Renal cortex interstitium (tissue), 11 donors: Measurements from ENCODE around the gene MC2R. TPM values are rescaled to one million over a fixed set of nuclear protein-coding genes. Genes with fewer than 3 reads are reported as not detected.

Experiments
- DNase-seq, 11 donors: peaks; one replicate each; pipeline ENCODE4 v3.0.0-alpha.2; 2013; ENCODE audit warnings: low read depth in 9 of 11, low spot score in 4 of 11; ENCODE audit errors: extremely low read depth in 1 of 11
- polyA plus RNA-seq, 3 donors: library from polyadenylated mRNA; unstranded; fragments of 120-200 nt; gene quantifications; one replicate each; pipeline ENCODE4 v1.2.1, GENCODE V29; 2013; ENCODE audit not compliant: insufficient read length in 3 of 3

MC2R gene
- polyA plus RNA-seq, 3 donors, result not detected

- no peak for DNase-seq
Measured at GRCh38 chr18:13849791-13850190, 65.5 kb downstream of the MC2R start.

DNA sequence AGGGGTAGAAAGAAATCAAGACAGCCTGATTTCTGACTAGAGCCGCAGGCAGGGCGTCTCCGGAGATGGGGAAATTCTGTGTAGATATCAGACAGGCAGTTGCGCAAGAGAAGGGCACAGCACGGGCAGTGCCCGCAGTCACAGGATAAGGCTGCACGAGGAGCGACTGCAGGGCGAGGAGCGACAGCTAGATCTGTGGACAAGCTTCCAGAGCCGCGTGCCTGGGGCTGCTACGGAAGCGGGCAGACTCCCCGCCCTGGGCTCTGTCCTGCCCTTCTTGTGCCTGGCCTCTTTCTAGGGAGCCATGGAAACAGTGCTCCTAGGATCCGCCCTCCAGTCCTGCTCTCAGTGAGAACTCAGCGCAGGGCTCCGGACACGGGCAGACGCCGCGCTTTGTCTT lies 78.8 kb downstream of the MC2R start:
- no peak for DNase-seq

GRCh38 chr18:13835202-13835601 lies 80.1 kb downstream of the MC2R start:
- DNase-seq, result no peak

DNA sequence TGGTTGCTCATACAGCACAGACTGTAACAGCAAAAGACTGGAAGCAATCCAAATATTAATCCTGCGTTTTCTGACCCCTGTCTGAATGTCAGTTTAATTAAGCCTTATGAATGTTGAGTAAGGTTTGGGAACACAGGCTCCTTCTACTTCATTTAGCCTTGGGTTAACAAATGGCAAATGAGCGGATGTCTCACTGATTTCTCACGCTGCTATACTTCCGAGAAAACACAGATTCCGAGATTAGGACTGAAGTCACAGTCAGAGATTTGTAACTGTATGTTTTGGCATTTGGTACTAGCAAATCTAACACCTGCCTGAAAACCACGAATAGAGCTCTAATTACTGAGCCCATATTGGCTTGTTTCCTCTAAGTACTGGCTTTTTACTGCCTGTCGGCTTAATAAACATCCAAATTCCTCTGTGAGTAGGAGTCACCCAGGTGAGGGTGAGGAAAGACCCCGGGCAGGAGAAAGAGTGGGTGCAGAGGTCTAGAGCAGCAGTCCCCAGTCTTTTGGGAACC lies 80.8 kb downstream of the MC2R start:
- no peak for DNase-seq

Other genes starting within 250 kb of the MC2R start
- gene FAM210A, start 189.0 kb downstream of the MC2R start, polyA plus RNA-seq, result 10 to 100 TPM; 19.6 to 21.8 (median 20.6) TPM
- gene RNMT, start 188.9 kb downstream of the MC2R start, polyA plus RNA-seq, result 10 to 100 TPM; 51.9 to 62.4 (median 61.1) TPM
- gene MC5R, start 91.4 kb downstream of the MC2R start, polyA plus RNA-seq, result under 1 TPM in 2 of 3 donors, not detected in 1; 0.11 to 0.51 TPM
- 10 to 100 TPM; 10.7 to 14.7 (median 12.7) TPM for gene ZNF519, start 216.9 kb upstream of the MC2R start, polyA plus RNA-seq